ENCODE measurements around the gene EPB41. TPM values are rescaled to one million over a fixed set of nuclear protein-coding genes. Genes with fewer than 3 reads are reported as not detected.
A peak's percentile ranks its signal among the peaks of the same experiment; 100 is the strongest.
"Not testable (repeated sequence)": the region's sequence is repeated elsewhere in the genome, so short reads cannot be mapped to it uniquely, and the experiment has no call there.

EPB41 gene
- total and polyA plus RNA-seq, 9 of the 15 experiments (the other 6 are each of a cell fraction or from before 2014, with no cell fraction given), result 3.7 to 213 (median 141) TPM

DNA sequence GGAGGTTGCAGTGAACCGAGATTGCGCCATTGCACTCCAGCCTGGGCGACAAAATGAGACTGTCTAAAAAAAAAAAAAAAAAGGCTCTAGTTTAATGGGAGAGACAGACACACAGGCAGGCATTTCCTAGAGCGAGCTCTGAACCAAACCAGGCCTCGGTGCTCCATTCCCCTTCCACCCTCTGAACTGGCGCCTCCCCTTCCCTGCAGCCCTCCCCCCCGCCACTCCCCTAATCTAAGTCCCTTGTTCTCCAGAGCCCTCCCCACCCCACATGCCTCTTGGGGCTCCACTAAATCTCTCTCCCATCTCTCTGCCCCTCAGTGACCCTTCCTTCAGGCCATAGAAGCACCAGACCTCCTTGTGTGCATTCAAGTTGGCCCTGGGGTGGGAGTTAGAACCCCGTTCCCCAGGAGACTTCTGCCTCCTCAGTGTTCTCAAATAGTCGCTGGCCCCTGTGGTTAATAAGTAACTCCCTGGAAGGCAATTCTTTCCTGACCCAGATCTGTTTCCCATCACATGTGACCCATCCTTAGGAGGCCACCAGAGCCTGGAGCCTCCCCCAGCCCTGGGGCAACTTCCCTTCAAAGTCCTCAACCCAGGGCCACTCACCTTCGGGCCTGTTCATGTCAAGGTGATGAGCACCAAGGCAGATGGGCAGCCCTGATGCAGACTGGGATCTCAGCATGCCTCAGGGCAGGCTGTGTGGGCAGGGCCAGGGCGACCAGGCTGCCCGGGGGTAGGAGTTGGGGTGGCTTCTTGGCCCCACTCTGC is 42.6 kb upstream of the EPB41 start:
- Histone ChIP-seq H3K4me1 (replicated peaks in 1 of 2; ENCODE audit: control insufficient read depth in 2 of 2, insufficient read depth in 2 of 2, low read length in 2 of 2) (peaks cover 6 to 14% of the 10 kb centered on the region in 2 experiments; a peak in 4 of 5 replicates), H3K4me3 (no peak overlapping the region), H3K9ac (ENCODE audit: insufficient read depth in 1 of 2, low read depth in 2 of 2, low read length in 2 of 2) (peak overlapping the region in 1 of 2 experiments; percentile 54; a peak in 2 of 4 replicates), H3K4me2 (ENCODE audit: insufficient read depth, low read length) (no peak overlapping the region), H3K9me3 (replicated peaks; ENCODE audit: control insufficient read depth, insufficient read depth, low read depth, low read length) (no peaks in the 10 kb centered on the region), H3K9me1 (ENCODE audit: control insufficient read depth, insufficient read depth, low read length) (no peaks in the 10 kb centered on the region), H3K27me3 (ENCODE audit: control insufficient read depth in 2 of 2, insufficient read depth in 2 of 2, low read length in 2 of 2) (peaks cover 18 to 26% of the 10 kb centered on the region in 2 experiments), H2AFZ (ENCODE audit: low read depth, low read length) (no peak overlapping the region), H3K36me3 (ENCODE audit: control insufficient read depth, insufficient read depth, low read length) (no peaks in the 10 kb centered on the region), H3K27ac (ENCODE audit: extremely low read depth, low read depth, low read length) (no peak overlapping the region), H4K20me1 (replicated peaks; ENCODE audit: control insufficient read depth, insufficient read depth, low read length) (no peaks in the 10 kb centered on the region), H3K79me2 (ENCODE audit: control insufficient read depth, insufficient read depth, low read length) (no peaks in the 10 kb centered on the region)
- in situ Hi-C loops (cut with MboI), result no loop called here
- intact Hi-C loops (cut with micrococcal nuclease), result no loop called here
- FAIRE-seq (no peak), DNase-seq (ENCODE audit: extremely low read depth in 1 of 4, low spot score in 3 of 4) (no peak), ATAC-seq (no peak)
- CTCF ChIA-PET (ENCODE audit: low intra/inter-chr PET ratio), result no interaction called here
- WGBS (ENCODE audit: insufficient coverage, low coverage, missing lambda C conversion rate), result 28% methylated on average over 6 of the region's 12 CpGs
- no TSS peak for BruUV-seq (replicated peaks)
- TF ChIP-seq SMAD3 (CRISPR knock-in tag; conservative IDR thresholded peaks at IDR 0.05), result no peak
- 0 out of 2 replicates have a peak, but pooled peaks have one; percentile 37 for TF ChIP-seq CEBPB (tag; IDR thresholded peaks at IDR 0.05)
- POLR2A ChIA-PET, result interaction anchor here (1.2 kb wide), 1 partner anchor 78 kb away, joined by 3 read pairs; no protein-coding TSS in a partner anchor

DNA sequence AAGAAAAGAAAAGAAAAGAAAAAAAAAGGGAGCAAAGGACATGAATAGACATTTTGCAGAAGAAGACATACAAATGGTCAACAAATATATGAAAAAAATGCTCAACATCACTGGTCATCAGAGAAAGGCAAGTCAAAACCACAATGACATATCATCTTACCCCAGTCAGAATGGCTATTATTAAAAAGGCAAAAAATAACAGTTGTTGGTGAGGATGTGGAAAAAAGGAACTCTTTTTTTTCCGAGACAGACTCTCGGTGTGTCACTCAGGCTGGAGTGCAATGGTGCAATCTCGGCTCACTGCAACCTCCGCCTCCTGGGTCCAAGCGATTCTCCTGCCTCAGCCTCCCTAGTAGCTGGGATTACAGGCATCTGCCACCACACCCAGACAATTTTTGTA is 39.2 kb upstream of the EPB41 start:
- FAIRE-seq; BruUV-seq (replicated peaks): not testable (repeated sequence)
- intact Hi-C loops (cut with micrococcal nuclease), result loop anchor here (5.0 kb wide), 1 partner anchor 1018 kb away; no protein-coding TSS in a partner anchor
- TF ChIP-seq SMARCE1 (IDR thresholded peaks at IDR 0.05) (peak; percentile 22; the same call in 1 of the 2 replicates), CTBP1 (IDR thresholded peaks at IDR 0.05; ENCODE audit: borderline replicate concordance) (peak; percentile 25; the same call in 1 of the 2 replicates), SMARCA4 (IDR thresholded peaks at IDR 0.05) (0 out of 2 replicates have a peak, but pooled peaks have one; percentile 34), NFE2 (IDR thresholded peaks at IDR 0.05; ENCODE audit: low read depth) (0 out of 2 replicates have a peak, but pooled peaks have one; percentile 27), ZNF764 (CRISPR knock-in tag; IDR thresholded peaks at IDR 0.05; ENCODE audit: low read depth) (peak; percentile 92), ZNF384 (IDR thresholded peaks at IDR 0.05; ENCODE audit: low read depth, low read length) (peak; percentile 41; the same call in 1 of the 2 replicates), TCF3 (CRISPR knock-in tag; IDR thresholded peaks at IDR 0.05) (peak; percentile 38; the same call in 1 of the 2 replicates), MTA1 (IDR thresholded peaks at IDR 0.05; ENCODE audit: borderline replicate concordance) (0 out of 2 replicates have a peak, but pooled peaks have one; percentile 30), SPI1 (IDR thresholded peaks at IDR 0.05; ENCODE audit: borderline replicate concordance, low read depth, low read length) (peak; percentile 44; the same call in 1 of the 2 replicates)
- TF ChIP-seq, protein P1, sequence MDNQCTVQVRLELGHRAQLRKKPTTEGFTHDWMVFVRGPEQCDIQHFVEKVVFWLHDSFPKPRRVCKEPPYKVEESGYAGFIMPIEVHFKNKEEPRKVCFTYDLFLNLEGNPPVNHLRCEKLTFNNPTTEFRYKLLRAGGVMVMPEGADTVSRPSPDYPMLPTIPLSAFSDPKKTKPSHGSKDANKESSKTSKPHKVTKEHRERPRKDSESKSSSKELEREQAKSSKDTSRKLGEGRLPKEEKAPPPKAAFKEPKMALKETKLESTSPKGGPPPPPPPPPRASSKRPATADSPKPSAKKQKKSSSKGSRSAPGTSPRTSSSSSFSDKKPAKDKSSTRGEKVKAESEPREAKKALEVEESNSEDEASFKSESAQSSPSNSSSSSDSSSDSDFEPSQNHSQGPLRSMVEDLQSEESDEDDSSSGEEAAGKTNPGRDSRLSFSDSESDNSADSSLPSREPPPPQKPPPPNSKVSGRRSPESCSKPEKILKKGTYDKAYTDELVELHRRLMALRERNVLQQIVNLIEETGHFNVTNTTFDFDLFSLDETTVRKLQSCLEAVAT (IDR thresholded peaks at IDR 0.05), result 0 out of 4 replicates have a peak, but pooled peaks of 1 of the 2 experiments have one; percentile 53
- TF ChIP-seq, protein P2, sequence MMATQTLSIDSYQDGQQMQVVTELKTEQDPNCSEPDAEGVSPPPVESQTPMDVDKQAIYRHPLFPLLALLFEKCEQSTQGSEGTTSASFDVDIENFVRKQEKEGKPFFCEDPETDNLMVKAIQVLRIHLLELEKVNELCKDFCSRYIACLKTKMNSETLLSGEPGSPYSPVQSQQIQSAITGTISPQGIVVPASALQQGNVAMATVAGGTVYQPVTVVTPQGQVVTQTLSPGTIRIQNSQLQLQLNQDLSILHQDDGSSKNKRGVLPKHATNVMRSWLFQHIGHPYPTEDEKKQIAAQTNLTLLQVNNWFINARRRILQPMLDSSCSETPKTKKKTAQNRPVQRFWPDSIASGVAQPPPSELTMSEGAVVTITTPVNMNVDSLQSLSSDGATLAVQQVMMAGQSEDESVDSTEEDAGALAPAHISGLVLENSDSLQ (IDR thresholded peaks at IDR 0.05), result peak; percentile 82

More for the DNA sequence above, 39.2 kb upstream of the EPB41 start:
- H3K79me2 ChIP-seq (ENCODE audit: control insufficient read depth, insufficient read depth, low read length); ATAC-seq; H4K20me1 ChIP-seq (replicated peaks; ENCODE audit: control insufficient read depth, insufficient read depth, low read length); H3K9me1 ChIP-seq (ENCODE audit: control insufficient read depth, insufficient read depth, low read length); H3K9ac ChIP-seq (ENCODE audit: insufficient read depth in 1 of 2, low read depth in 2 of 2, low read length in 2 of 2); H3K9me3 ChIP-seq (replicated peaks; ENCODE audit: control insufficient read depth, insufficient read depth, low read depth, low read length); H3K36me3 ChIP-seq (ENCODE audit: control insufficient read depth, insufficient read depth, low read length); H2AFZ ChIP-seq (ENCODE audit: low read depth, low read length); H3K4me3 ChIP-seq; in situ Hi-C loops (cut with MboI); H3K27me3 ChIP-seq (ENCODE audit: control insufficient read depth in 2 of 2, insufficient read depth in 2 of 2, low read length in 2 of 2); H3K27ac ChIP-seq (ENCODE audit: extremely low read depth, low read depth, low read length); DNase-seq (ENCODE audit: extremely low read depth in 1 of 4, low spot score in 3 of 4); H3K4me2 ChIP-seq (ENCODE audit: insufficient read depth, low read length): not testable (repeated sequence)
- CTCF ChIA-PET (ENCODE audit: low intra/inter-chr PET ratio), result interaction anchor here (1.1 to 3.0 kb wide), 2 partner anchors 89 to 515 kb away, joined by 3 to 51 read pairs; no protein-coding TSS in a partner anchor
- POLR2A ChIA-PET, result interaction anchor here (0.6 to 4.9 kb wide), 8 partner anchors 9 to 1184 kb away, joined by 3 to 57 read pairs (median 4); partner anchors contain the start of gene RNU11
- WGBS (ENCODE audit: insufficient coverage, low coverage, missing lambda C conversion rate), result 23% methylated on average over 3 of the region's 5 CpGs
- H3K4me1 ChIP-seq (replicated peaks in 1 of 2; ENCODE audit: control insufficient read depth in 2 of 2, insufficient read depth in 2 of 2, low read length in 2 of 2), result peaks cover 17 to 19% of the 10 kb centered on the region in 2 experiments; a peak in 4 of 5 replicates
